WERI-Rb-1 (cell line): ENCODE results near the gene TRAM2.

ENCODE experiments used
- DNase-seq: peaks from one replicate; pipeline ENCODE4 v3.0.0-alpha.2; 2020
- H3K27ac ChIP-seq: fragments of 250-450 bp; sonication (Bioruptor Pico); 2 replicates; pipeline ENCODE4 v1.5.1; 2020; ENCODE audit warnings: mild to moderate bottlenecking, moderate library complexity
- H3K27me3 ChIP-seq: fragments of 250-450 bp; sonication (Bioruptor Pico); 2 replicates; pipeline ENCODE4 v1.5.1; 2021; ENCODE audit warnings: mild to moderate bottlenecking, low read depth, moderate library complexity; ENCODE audit not compliant: insufficient read depth, severe bottlenecking
- H3K36me3 ChIP-seq: fragments of 250-450 bp; sonication (Bioruptor Pico); 2 replicates; pipeline ENCODE4 v1.5.1; 2020; ENCODE audit warnings: mild to moderate bottlenecking, moderate library complexity
- H3K4me3 ChIP-seq: 2 replicates; pipeline ENCODE4 v1.5.1; 2011; ENCODE audit warnings: low read depth, mild to moderate bottlenecking, control low read depth, low read length
- H3K9me3 ChIP-seq: fragments of 250-450 bp; sonication (Bioruptor Pico); 2 replicates; pipeline ENCODE4 v1.5.1; 2021; ENCODE audit warnings: mild to moderate bottlenecking, moderate library complexity; ENCODE audit not compliant: severe bottlenecking
- TF ChIP-seq, protein P1 (sequence below): IDR thresholded peaks from 2 replicates; pipeline ENCODE4 v1.5.1; 2011; ENCODE audit warnings: low read depth, mild to moderate bottlenecking, control low read depth, inconsistent platforms, low read length

TRAM2 gene

GRCh38 chr6:52531834-52532233, 45.0 kb downstream of the TRAM2 start:
- no peak for DNase-seq
- Histone ChIP-seq H3K36me3 (peaks cover 31% of the 10 kb centered on the region), H3K27me3 (no peaks in the 10 kb centered on the region), H3K27ac (no peak overlapping the region), H3K4me3 (no peak overlapping the region), H3K9me3 (no peaks in the 10 kb centered on the region)
- TF ChIP-seq, protein P1, sequence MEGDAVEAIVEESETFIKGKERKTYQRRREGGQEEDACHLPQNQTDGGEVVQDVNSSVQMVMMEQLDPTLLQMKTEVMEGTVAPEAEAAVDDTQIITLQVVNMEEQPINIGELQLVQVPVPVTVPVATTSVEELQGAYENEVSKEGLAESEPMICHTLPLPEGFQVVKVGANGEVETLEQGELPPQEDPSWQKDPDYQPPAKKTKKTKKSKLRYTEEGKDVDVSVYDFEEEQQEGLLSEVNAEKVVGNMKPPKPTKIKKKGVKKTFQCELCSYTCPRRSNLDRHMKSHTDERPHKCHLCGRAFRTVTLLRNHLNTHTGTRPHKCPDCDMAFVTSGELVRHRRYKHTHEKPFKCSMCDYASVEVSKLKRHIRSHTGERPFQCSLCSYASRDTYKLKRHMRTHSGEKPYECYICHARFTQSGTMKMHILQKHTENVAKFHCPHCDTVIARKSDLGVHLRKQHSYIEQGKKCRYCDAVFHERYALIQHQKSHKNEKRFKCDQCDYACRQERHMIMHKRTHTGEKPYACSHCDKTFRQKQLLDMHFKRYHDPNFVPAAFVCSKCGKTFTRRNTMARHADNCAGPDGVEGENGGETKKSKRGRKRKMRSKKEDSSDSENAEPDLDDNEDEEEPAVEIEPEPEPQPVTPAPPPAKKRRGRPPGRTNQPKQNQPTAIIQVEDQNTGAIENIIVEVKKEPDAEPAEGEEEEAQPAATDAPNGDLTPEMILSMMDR, result no peak

GRCh38 chr6:52531396-52531795, 45.5 kb downstream of the TRAM2 start:
- H3K9me3 ChIP-seq, result no peaks in the 10 kb centered on the region
- no peak for DNase-seq
- TF ChIP-seq, protein P1, result no peak
- H3K36me3 ChIP-seq, result peaks cover 32% of the 10 kb centered on the region
- no peak overlapping the region for H3K27ac ChIP-seq
- no peaks in the 10 kb centered on the region for H3K27me3 ChIP-seq
- H3K4me3 ChIP-seq, result no peak overlapping the region

DNA sequence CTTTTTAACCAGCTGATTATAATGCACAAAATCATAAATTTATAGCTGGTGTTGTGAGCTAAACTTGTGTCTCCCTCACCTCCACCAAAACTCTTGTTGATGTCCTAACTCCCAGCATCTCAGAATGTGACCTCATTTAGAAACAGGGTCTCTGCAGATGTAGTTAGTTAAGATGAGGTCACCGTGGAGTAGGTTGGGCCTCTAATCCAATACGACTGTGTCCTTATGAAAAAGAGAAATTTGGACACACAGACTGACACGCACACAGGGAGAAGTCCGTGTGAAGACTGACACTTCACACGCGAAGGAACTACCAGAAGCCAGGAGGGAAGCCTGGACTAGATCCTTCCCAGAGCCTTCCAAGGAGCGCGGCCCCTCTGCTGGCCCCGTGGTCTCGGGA, 46.5 kb downstream of the TRAM2 start:
- Histone ChIP-seq H3K36me3 (peaks cover 31% of the 10 kb centered on the region), H3K27ac (no peak overlapping the region), H3K9me3 (no peaks in the 10 kb centered on the region), H3K27me3 (no peaks in the 10 kb centered on the region), H3K4me3 (no peak overlapping the region)
- TF ChIP-seq, protein P1, result no peak
- no peak for DNase-seq

GRCh38 chr6:52529311-52529710, 47.5 kb downstream of the TRAM2 start:
- Histone ChIP-seq H3K4me3 (no peak overlapping the region), H3K9me3 (no peaks in the 10 kb centered on the region), H3K27me3 (no peaks in the 10 kb centered on the region), H3K36me3 (peaks cover 21% of the 10 kb centered on the region), H3K27ac (no peak overlapping the region)
- no peak for DNase-seq
- TF ChIP-seq, protein P1, result no peak

- H3K27ac ChIP-seq, result no peak overlapping the region
- TF ChIP-seq, protein P1, result no peak
Observed at GRCh38 chr6:52527436-52527835, 49.4 kb downstream of the TRAM2 start.

GRCh38 chr6:52526634-52527033, 50.2 kb downstream of the TRAM2 start:
- Histone ChIP-seq H3K9me3 (no peaks in the 10 kb centered on the region), H3K4me3 (no peak overlapping the region), H3K27ac (no peak overlapping the region), H3K36me3 (peaks cover 11% of the 10 kb centered on the region), H3K27me3 (no peaks in the 10 kb centered on the region)
- DNase-seq, result no peak
- TF ChIP-seq, protein P1, result no peak

More at GRCh38 chr6:52527436-52527835, 49.4 kb downstream of the TRAM2 start:
- no peak overlapping the region for H3K4me3 ChIP-seq
- no peaks in the 10 kb centered on the region for H3K9me3 ChIP-seq
- peaks cover 11% of the 10 kb centered on the region for H3K36me3 ChIP-seq
- H3K27me3 ChIP-seq, result no peaks in the 10 kb centered on the region
- no peak for DNase-seq
